Caco-2 (cell line): ENCODE results near the gene SHANK2. TPM values are rescaled to one million over a fixed set of nuclear protein-coding genes. Genes with fewer than 3 reads are reported as not detected.

Source experiments
- Bru-seq: library from RNA; stranded (reverse); fragments of 400-500 nt; gene quantifications from one replicate; lab custom pipeline; 2021; lab: Mats Ljungman, UMichigan
- BruChase-seq, 2 experiments: library from RNA; stranded (reverse); fragments of 400-500 nt; gene quantifications; one replicate each; lab custom pipeline; 2021; lab: Mats Ljungman, UMichigan
- BruUV-seq: library from RNA; stranded (reverse); fragments of 400-500 nt; replicated peaks from 2 replicates; lab custom pipeline; 2021; lab: Mats Ljungman, UMichigan
- CTCF ChIA-PET: fragments of 300-600 bp; sonication (Branson Sonifier 250); formaldehyde crosslinking; loops from one replicate; lab custom pipeline; 2022; ENCODE audit warnings: antibody characterized with exemption; lab: Charles Lee
- POLR2A ChIA-PET: fragments of 300-600 bp; sonication (Branson Sonifier 250); formaldehyde crosslinking; loops from one replicate; lab custom pipeline; 2022; ENCODE audit warnings: antibody characterized with exemption; lab: Charles Lee
- DNase-seq, 2 experiments: peaks; one replicate each; pipeline versions ENCODE4 v3.0.0 to v3.0.0-alpha.2; 2020 to 2022
- H3K27me3 ChIP-seq: replicated peaks from 2 replicates; pipeline ENCODE4 v1.6.0; 2011; ENCODE audit warnings: low read length; ENCODE audit not compliant: control insufficient read depth, insufficient read depth
- H3K36me3 ChIP-seq: 2 replicates; pipeline ENCODE4 v1.5.1; 2011; ENCODE audit warnings: low read length; ENCODE audit not compliant: control insufficient read depth, insufficient read depth
- H3K4me1 ChIP-seq: fragments of 250-450 bp; sonication (Bioruptor Pico); 2 replicates; pipeline ENCODE4 v1.5.1; 2020; ENCODE audit warnings: mild to moderate bottlenecking
- H3K4me3 ChIP-seq: 2 replicates; pipeline ENCODE4 v1.5.1; 2011; ENCODE audit warnings: low read depth, mild to moderate bottlenecking, control low read depth, low read length
- H3K9me3 ChIP-seq: fragments of 250-450 bp; sonication (Bioruptor Pico); 2 replicates; pipeline ENCODE4 v1.5.1; 2020; ENCODE audit warnings: mild to moderate bottlenecking, moderate library complexity
- H3K27ac Mint-ChIP-seq: one replicate; pipeline ENCODE4 v1.8.0; 2022; ENCODE audit warnings: mixed read lengths; ENCODE audit not compliant: unreplicated experiment
- H3K27me3 Mint-ChIP-seq: one replicate; pipeline ENCODE4 v1.8.0; 2022; ENCODE audit warnings: mixed read lengths; ENCODE audit not compliant: insufficient read depth, unreplicated experiment
- H3K36me3 Mint-ChIP-seq: one replicate; pipeline ENCODE4 v1.8.0; 2022; ENCODE audit warnings: mild to moderate bottlenecking, mixed read lengths; ENCODE audit not compliant: insufficient read depth, unreplicated experiment
- H3K4me1 Mint-ChIP-seq: one replicate; pipeline ENCODE4 v1.8.0; 2022; ENCODE audit warnings: low read depth, mixed read lengths; ENCODE audit not compliant: unreplicated experiment
- H3K4me3 Mint-ChIP-seq: one replicate; pipeline ENCODE4 v1.8.0; 2022; ENCODE audit warnings: mild to moderate bottlenecking, moderate library complexity, mixed read lengths; ENCODE audit not compliant: unreplicated experiment
- H3K9me3 Mint-ChIP-seq: one replicate; pipeline ENCODE4 v1.8.0; 2022; ENCODE audit warnings: mixed read lengths; ENCODE audit not compliant: unreplicated experiment
- intact Hi-C: fragments of 100-400 bp; cut with micrococcal nuclease; formaldehyde crosslinking; loops from one replicate; pipeline ENCODE4 v1.10.0; 2022; ENCODE audit not compliant: unreplicated experiment
- long read RNA-seq: library from polyadenylated mRNA; stranded (forward); transcript quantifications from one replicate; pipeline ENCODE4 v2.0.0, GENCODE V29; 2022
- total RNA-seq: library from RNA; stranded (reverse); gene quantifications from 2 replicates; pipeline ENCODE4 v1.2.3, GENCODE V29; 2022
- TF ChIP-seq, protein P1 (sequence below), 2 experiments: fragments of 200-600 bp in 1 of 2; IDR thresholded peaks; 1 replicate in 1 of 2; 2 replicates in 1 of 2; pipeline versions ENCODE4 v1.5.1 to v1.8.0; 2011 to 2022; ENCODE audit warnings: antibody characterized with exemption in 1 of 2, control low read depth in 1 of 2, inconsistent platforms in 1 of 2, low read depth in 1 of 2, low read length in 1 of 2, mild to moderate bottlenecking in 1 of 2, moderate library complexity in 1 of 2; ENCODE audit not compliant: insufficient read depth in 1 of 2, severe bottlenecking in 1 of 2, unreplicated experiment in 1 of 2

The SHANK2 gene
- total RNA-seq (175 and 177 TPM in 2 replicates), Bru-seq, nascent RNA (percentile 86 among the genes with signal in this experiment), BruChase-seq, experiment 1, labeled RNA remaining after a 2-hour chase (percentile 82 among the genes with signal in this experiment), BruChase-seq, experiment 2, labeled RNA remaining after a 6-hour chase (percentile 85 among the genes with signal in this experiment)
- long read RNA-seq, full-length matches to known transcripts = 13 of 67 reads
- long read RNA-seq, partial matches to known transcripts = 9 of 67 reads
- long read RNA-seq, other reads (novel, unspliced or antisense) = 45 of 67 reads

DNA sequence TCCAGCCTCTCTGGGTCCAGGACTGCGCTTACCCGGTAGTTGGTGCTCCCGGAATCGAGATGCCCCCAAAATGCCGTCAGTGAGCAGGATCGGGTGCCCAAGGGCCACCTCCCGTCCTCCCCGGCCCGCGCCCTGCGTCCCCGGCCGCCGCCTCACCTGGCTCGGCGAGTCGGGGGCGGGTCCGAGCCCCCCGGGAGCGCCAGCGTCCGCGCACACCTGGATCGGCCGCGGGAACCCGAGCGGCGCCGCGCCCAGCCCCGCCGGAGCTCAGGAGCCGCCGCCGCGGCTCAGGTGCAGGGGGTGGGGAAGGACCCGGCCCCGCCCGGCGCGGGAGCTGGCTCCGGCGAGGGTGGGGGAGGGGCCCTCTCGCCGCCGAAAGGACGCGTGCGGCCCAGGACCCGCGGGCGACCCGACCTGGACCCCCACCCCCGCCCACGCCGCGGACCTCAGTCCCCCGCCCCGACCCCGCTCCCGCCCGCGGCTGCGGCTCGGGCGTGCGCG lies at the start of gene SHANK2:
Gene SHANK2, minus strand, starts transcription at position 309 of the 501 bp plus-strand sequence. CDS start 105,251 bp downstream, outside the sequence.
- H3K27me3 Mint-ChIP-seq = no peaks in the 10 kb centered on the region
- CTCF ChIA-PET = interaction anchor here (0.5 to 3.3 kb wide), 14 partner anchors 17 to 613 kb away, joined by 3 to 25 read pairs (median 4); partner anchors contain the start of gene DHCR7
- peaks cover 59% of the 10 kb centered on the region for H3K36me3 Mint-ChIP-seq
- TF ChIP-seq, protein P1, sequence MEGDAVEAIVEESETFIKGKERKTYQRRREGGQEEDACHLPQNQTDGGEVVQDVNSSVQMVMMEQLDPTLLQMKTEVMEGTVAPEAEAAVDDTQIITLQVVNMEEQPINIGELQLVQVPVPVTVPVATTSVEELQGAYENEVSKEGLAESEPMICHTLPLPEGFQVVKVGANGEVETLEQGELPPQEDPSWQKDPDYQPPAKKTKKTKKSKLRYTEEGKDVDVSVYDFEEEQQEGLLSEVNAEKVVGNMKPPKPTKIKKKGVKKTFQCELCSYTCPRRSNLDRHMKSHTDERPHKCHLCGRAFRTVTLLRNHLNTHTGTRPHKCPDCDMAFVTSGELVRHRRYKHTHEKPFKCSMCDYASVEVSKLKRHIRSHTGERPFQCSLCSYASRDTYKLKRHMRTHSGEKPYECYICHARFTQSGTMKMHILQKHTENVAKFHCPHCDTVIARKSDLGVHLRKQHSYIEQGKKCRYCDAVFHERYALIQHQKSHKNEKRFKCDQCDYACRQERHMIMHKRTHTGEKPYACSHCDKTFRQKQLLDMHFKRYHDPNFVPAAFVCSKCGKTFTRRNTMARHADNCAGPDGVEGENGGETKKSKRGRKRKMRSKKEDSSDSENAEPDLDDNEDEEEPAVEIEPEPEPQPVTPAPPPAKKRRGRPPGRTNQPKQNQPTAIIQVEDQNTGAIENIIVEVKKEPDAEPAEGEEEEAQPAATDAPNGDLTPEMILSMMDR (IDR thresholded peaks at IDR 0.05; ENCODE audit: insufficient read depth in 1 of 2, low read depth in 1 of 2, low read length in 1 of 2, severe bottlenecking in 1 of 2, unreplicated experiment in 1 of 2) = no peak
- POLR2A ChIA-PET = interaction anchor here (0.5 to 3.1 kb wide), 14 partner anchors 9 to 330 kb away, joined by 3 to 86 read pairs (median 5); partner anchors contain the start of genes DHCR7 and NADSYN1
- no peaks in the 10 kb centered on the region for H3K27me3 ChIP-seq
- H3K27ac Mint-ChIP-seq = peak within 1 kb of the TSS; percentile 95
- peak; percentile 76 to 89 for DNase-seq
- no TSS peak for BruUV-seq
- peaks cover 53% of the 10 kb centered on the region for H3K4me1 ChIP-seq
- intact Hi-C loops = loop anchor here (2.0 to 5.0 kb wide), 5 partner anchors 70 to 200 kb away; partner anchors contain the start of gene NADSYN1
- peak within 1 kb of the TSS; percentile 67 for H3K4me3 ChIP-seq
- no peaks in the 10 kb centered on the region for H3K9me3 Mint-ChIP-seq
- H3K4me1 Mint-ChIP-seq = peaks cover 63% of the 10 kb centered on the region
- peak within 1 kb of the TSS; percentile 83 for H3K4me3 Mint-ChIP-seq
- H3K36me3 ChIP-seq = no peaks in the 10 kb centered on the region; the same call in 1 of the 2 replicates
- no peaks in the 10 kb centered on the region for H3K9me3 ChIP-seq

DNA sequence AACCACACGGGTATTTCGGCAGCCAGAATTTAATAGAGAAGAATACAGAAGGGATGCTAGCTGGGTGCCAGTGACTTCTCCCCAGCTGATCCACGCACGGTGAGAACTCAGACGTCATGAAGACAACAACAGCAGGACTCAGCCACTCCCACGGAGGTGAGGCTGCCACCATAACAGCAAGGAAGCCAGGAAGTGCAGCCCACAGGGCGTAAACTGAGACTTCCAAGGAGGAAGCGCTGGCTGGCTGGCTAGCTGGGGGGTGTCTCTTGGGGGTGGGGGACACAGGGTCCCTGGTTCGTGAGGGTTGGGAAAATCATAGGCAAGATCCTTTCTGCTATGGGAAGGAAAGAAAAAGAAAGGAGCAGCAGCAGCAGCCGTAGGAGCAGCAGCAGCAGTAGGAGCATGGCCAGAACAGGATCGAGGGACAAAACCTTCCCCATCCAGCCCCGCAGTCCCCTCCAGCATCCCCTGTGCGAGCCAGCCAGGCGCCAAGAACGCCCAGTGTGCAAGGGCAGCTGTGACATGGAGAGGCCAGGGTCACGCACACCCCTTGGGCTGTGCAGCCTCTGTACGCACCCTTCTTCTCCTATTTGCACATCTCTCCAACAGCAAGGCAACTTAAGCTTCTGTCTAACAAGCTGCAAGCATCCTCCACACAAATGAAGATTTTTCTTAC lies 49.6 kb upstream of the SHANK2 start:
- Mint-ChIP-seq H3K27ac (peak overlapping the region; percentile 69), H3K36me3 (peaks cover 7% of the 10 kb centered on the region), H3K27me3 (no peaks in the 10 kb centered on the region), H3K4me3 (no peak overlapping the region), H3K9me3 (peaks cover 11% of the 10 kb centered on the region), H3K4me1 (peaks cover 27% of the 10 kb centered on the region)
- no TSS peak for BruUV-seq
- H3K4me3 ChIP-seq = no peak overlapping the region
- no peaks in the 10 kb centered on the region for H3K27me3 ChIP-seq
- intact Hi-C loops = no loop called here
- TF ChIP-seq, protein P1 (IDR thresholded peaks at IDR 0.05; ENCODE audit: insufficient read depth in 1 of 2, low read depth in 1 of 2, low read length in 1 of 2, severe bottlenecking in 1 of 2, unreplicated experiment in 1 of 2) = no peak
- peak in 1 of 2 experiments; percentile 22 for DNase-seq
- no peaks in the 10 kb centered on the region for H3K9me3 ChIP-seq
- CTCF ChIA-PET = no interaction called here
- H3K4me1 ChIP-seq = peaks cover 32% of the 10 kb centered on the region
- POLR2A ChIA-PET = interaction anchor here (0.7 kb wide), 1 partner anchor 18 kb away, joined by 3 read pairs; no protein-coding TSS in a partner anchor
- H3K36me3 ChIP-seq = no peaks in the 10 kb centered on the region
